ENCODE measurements around the gene UBAC1. TPM values are rescaled to one million over a fixed set of nuclear protein-coding genes. Genes with fewer than 3 reads are reported as not detected.
"Not testable (repeated sequence)": the region's sequence is repeated elsewhere in the genome, so short reads cannot be mapped to it uniquely, and the experiment has no call there.

UBAC1 gene
- total RNA-seq, 4 donors from 2014 or later, result 47.6 to 63.2 (median 54.3) TPM

GRCh38 chr9:135955934-135956801, 5.0 kb downstream of the UBAC1 start:
- H3K4me1 ChIP-seq, result peaks cover 32 to 59% (median 32%) of the 10 kb centered on the region in 3 donors
- TF ChIP-seq CTCF (IDR thresholded peaks at IDR 0.05) (no peak), POLR2A (IDR thresholded peaks at IDR 0.05) (no peak)
- H3K27me3 ChIP-seq, result no peaks in the 10 kb centered on the region
- H3K27ac ChIP-seq, result no peak overlapping the region
- DNase-seq, result no peak
- 83 to 92% methylated on average over 14 to 19 of the region's 32 CpGs for WGBS, 2 donors
- peaks cover 5 to 47% (median 5%) of the 10 kb centered on the region in 3 donors for H3K36me3 ChIP-seq
- H3K9me3 ChIP-seq, result no peaks in the 10 kb centered on the region
- no peak overlapping the region for H3K4me3 ChIP-seq
- intact Hi-C loops (cut with DNase I), result no loop called here

GRCh38 chr9:135952664-135953206, 8.4 kb downstream of the UBAC1 start:
- DNase-seq, result no peak
- Histone ChIP-seq H3K9me3 (no peaks in the 10 kb centered on the region), H3K4me3 (no peak overlapping the region), H3K27ac (peak overlapping the region; percentile 58 to 83 (median 70)), H3K4me1 (peaks cover 12 to 48% (median 22%) of the 10 kb centered on the region in 3 donors), H3K27me3 (no peaks in the 10 kb centered on the region), H3K36me3 (peaks cover 8 to 66% (median 9%) of the 10 kb centered on the region in 3 donors)
- intact Hi-C loops (cut with DNase I), result no loop called here
- 84 to 89% methylated on average over 16 to 22 of the region's 22 CpGs for WGBS, 2 donors
- no peak for TF ChIP-seq POLR2A (IDR thresholded peaks at IDR 0.05)
- no peak for TF ChIP-seq CTCF (IDR thresholded peaks at IDR 0.05)

- 28 to 36% methylated on average over 11 to 12 of the region's 18 CpGs for WGBS, 2 donors
- Histone ChIP-seq H3K36me3 (peaks cover 10 to 73% (median 12%) of the 10 kb centered on the region in 3 donors), H3K27me3 (no peaks in the 10 kb centered on the region), H3K9me3 (no peaks in the 10 kb centered on the region), H3K27ac (peak overlapping the region; percentile 58 to 83 (median 70)), H3K4me3 (no peak overlapping the region), H3K4me1 (peaks cover 12 to 48% (median 22%) of the 10 kb centered on the region in 3 donors)
- no peak for DNase-seq
- no peak for TF ChIP-seq POLR2A (IDR thresholded peaks at IDR 0.05)
- intact Hi-C loops (cut with DNase I), result no loop called here
Measured at GRCh38 chr9:135951889-135952663, 9.1 kb downstream of the UBAC1 start.

- H3K4me1 ChIP-seq, result peaks cover 12 to 48% (median 22%) of the 10 kb centered on the region in 3 donors
- peak overlapping the region; percentile 46 to 83 (median 70) for H3K27ac ChIP-seq
- H3K4me3 ChIP-seq; DNase-seq; intact Hi-C loops (cut with DNase I); H3K27me3 ChIP-seq; H3K9me3 ChIP-seq: not testable (repeated sequence)
- H3K36me3 ChIP-seq, result peaks cover 17 to 80% (median 20%) of the 10 kb centered on the region in 3 donors
- WGBS, 2 donors, result 64 to 79% methylated on average over 8 of the region's 8 CpGs
Measured at GRCh38 chr9:135951310-135951709, 9.9 kb downstream of the UBAC1 start.

- H3K4me3 ChIP-seq; H3K9me3 ChIP-seq; intact Hi-C loops (cut with DNase I); DNase-seq; H3K27me3 ChIP-seq: not testable (repeated sequence)
- Histone ChIP-seq H3K36me3 (peaks cover 21 to 83% (median 24%) of the 10 kb centered on the region in 3 donors), H3K4me1 (peaks cover 12 to 43% (median 22%) of the 10 kb centered on the region in 3 donors), H3K27ac (peak overlapping the region in 3 of 4 donors; percentile 66 to 83 (median 74))
- WGBS, 2 donors, result 74 to 82% methylated on average over 4 of the region's 4 CpGs
Measured at GRCh38 chr9:135950841-135951240, 10.3 kb downstream of the UBAC1 start.

- TF ChIP-seq CTCF (IDR thresholded peaks at IDR 0.05) (no peak), POLR2A (IDR thresholded peaks at IDR 0.05) (no peak)
- DNase-seq, result no peak
- no peaks in the 10 kb centered on the region for H3K27me3 ChIP-seq
- peaks cover 27 to 84% (median 31%) of the 10 kb centered on the region in 3 donors for H3K36me3 ChIP-seq
- intact Hi-C loops (cut with DNase I), result no loop called here
- H3K4me1 ChIP-seq, result peaks cover 12 to 40% (median 22%) of the 10 kb centered on the region in 3 donors
- H3K4me3 ChIP-seq, result no peak overlapping the region
- H3K9me3 ChIP-seq, result no peaks in the 10 kb centered on the region
- peak overlapping the region in 3 of 4 donors; percentile 66 to 83 (median 74) for H3K27ac ChIP-seq
- WGBS, 2 donors, result 84 to 88% methylated on average over 10 to 12 of the region's 12 CpGs
Measured at GRCh38 chr9:135950135-135950682, 11.0 kb downstream of the UBAC1 start.
